ENCODE measurements around the gene DEPDC4.

DNA sequence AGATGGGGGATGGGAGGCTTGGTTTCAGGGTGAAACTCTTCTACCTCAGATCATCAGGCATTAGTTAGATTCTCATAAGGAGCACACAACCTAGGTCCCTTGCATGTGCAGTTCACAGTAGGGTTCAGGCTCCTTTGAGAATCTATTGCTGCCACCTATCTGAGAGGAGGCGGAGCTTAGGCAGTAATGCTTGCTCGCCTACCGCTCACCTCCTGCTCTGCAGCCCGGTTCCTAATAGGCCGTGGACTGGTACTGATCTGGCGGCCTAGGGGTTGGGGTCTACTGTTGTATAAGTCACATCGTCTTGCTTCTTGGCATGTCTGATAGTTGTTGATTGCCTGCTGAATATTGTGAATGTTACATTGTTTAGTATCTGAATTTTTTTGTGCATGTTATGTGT lies 12.3 kb upstream of the DEPDC4 start:
- TF ChIP-seq, protein P1, sequence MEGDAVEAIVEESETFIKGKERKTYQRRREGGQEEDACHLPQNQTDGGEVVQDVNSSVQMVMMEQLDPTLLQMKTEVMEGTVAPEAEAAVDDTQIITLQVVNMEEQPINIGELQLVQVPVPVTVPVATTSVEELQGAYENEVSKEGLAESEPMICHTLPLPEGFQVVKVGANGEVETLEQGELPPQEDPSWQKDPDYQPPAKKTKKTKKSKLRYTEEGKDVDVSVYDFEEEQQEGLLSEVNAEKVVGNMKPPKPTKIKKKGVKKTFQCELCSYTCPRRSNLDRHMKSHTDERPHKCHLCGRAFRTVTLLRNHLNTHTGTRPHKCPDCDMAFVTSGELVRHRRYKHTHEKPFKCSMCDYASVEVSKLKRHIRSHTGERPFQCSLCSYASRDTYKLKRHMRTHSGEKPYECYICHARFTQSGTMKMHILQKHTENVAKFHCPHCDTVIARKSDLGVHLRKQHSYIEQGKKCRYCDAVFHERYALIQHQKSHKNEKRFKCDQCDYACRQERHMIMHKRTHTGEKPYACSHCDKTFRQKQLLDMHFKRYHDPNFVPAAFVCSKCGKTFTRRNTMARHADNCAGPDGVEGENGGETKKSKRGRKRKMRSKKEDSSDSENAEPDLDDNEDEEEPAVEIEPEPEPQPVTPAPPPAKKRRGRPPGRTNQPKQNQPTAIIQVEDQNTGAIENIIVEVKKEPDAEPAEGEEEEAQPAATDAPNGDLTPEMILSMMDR (conservative IDR thresholded peaks at IDR 0.05; ENCODE audit: low read depth, low read length): no peak
- no peak for TF ChIP-seq EZH2 (IDR thresholded peaks at IDR 0.05; ENCODE audit: low read length, unreplicated experiment)
